Measurements from ENCODE around the gene PTPRA.

PTPRA gene

GRCh38 chr20:2849529-2849928 lies 23.8 kb upstream of the PTPRA start:
- no peak for DNase-seq (ENCODE audit: low read depth)

GRCh38 chr20:2851086-2851485 lies 22.2 kb upstream of the PTPRA start:
- no peak for DNase-seq (ENCODE audit: low read depth)

- no peak for DNase-seq (ENCODE audit: low read depth)
Measured at GRCh38 chr20:2858591-2858990, 14.7 kb upstream of the PTPRA start.

GRCh38 chr20:2859330-2860121 lies 13.8 kb upstream of the PTPRA start:
- no peak for DNase-seq (ENCODE audit: low read depth)

GRCh38 chr20:2864626-2865025 lies 8.7 kb upstream of the PTPRA start:
- no peak for DNase-seq (ENCODE audit: low read depth)

GRCh38 chr20:2865101-2865500 lies 8.2 kb upstream of the PTPRA start:
- DNase-seq (ENCODE audit: low read depth), result no peak

GRCh38 chr20:2865630-2866029 lies 7.7 kb upstream of the PTPRA start:
- no peak for DNase-seq (ENCODE audit: low read depth)

- DNase-seq (ENCODE audit: low read depth), result no peak
Measured at GRCh38 chr20:2866236-2866635, 7.0 kb upstream of the PTPRA start.

- no peak for DNase-seq (ENCODE audit: low read depth)
Measured at GRCh38 chr20:2867081-2867864, 6.0 kb upstream of the PTPRA start.

GRCh38 chr20:2869381-2869780 lies 3.9 kb upstream of the PTPRA start:
- no peak for DNase-seq (ENCODE audit: low read depth)

- peak; percentile 36 for DNase-seq (ENCODE audit: low read depth)
Measured at GRCh38 chr20:2871111-2871465, 2.2 kb upstream of the PTPRA start.

- DNase-seq (ENCODE audit: low read depth), result no peak
Measured at GRCh38 chr20:2871661-2872458, 1.4 kb upstream of the PTPRA start.

GRCh38 chr20:2872459-2873009 lies 747 bp upstream of the PTPRA start:
- peak; percentile 75 for DNase-seq (ENCODE audit: low read depth)

GRCh38 chr20:2873747-2874041 lies 413 bp downstream of the PTPRA start:
- DNase-seq (ENCODE audit: low read depth), result peak; percentile 21

- DNase-seq (ENCODE audit: low read depth), result no peak
Measured at GRCh38 chr20:2874456-2874855, 1.2 kb downstream of the PTPRA start.

GRCh38 chr20:2875690-2876203 lies 2.5 kb downstream of the PTPRA start:
- no peak for DNase-seq (ENCODE audit: low read depth)

GRCh38 chr20:2878515-2878914 lies 5.2 kb downstream of the PTPRA start:
- no peak for DNase-seq (ENCODE audit: low read depth)

- DNase-seq (ENCODE audit: low read depth), result peak; percentile 79
Measured at GRCh38 chr20:2879146-2879545, 5.9 kb downstream of the PTPRA start.

GRCh38 chr20:2880650-2881049 lies 7.4 kb downstream of the PTPRA start:
- no peak for DNase-seq (ENCODE audit: low read depth)

- no peak for DNase-seq (ENCODE audit: low read depth)
Measured at GRCh38 chr20:2883726-2884637, 10.7 kb downstream of the PTPRA start.

- DNase-seq (ENCODE audit: low read depth), result no peak
Measured at GRCh38 chr20:2887715-2888114, 14.4 kb downstream of the PTPRA start.

All from iris pigment epithelial cell (primary cell).